Thyroid gland (tissue), 4 donors: Measurements from ENCODE around the gene RTN4R.

Experiments used
- CTCF ChIP-seq, 6 experiments: fragments of 200-600 bp in 3 of 6; fragments of 450-650 bp in 3 of 6; sonication (generic) in 3 of 6; IDR thresholded peaks; one replicate each; pipeline ENCODE4 v1.5.1; 2016 to 2019; ENCODE audit warnings: antibody characterized with exemption in 6 of 6, mild to moderate bottlenecking in 2 of 6, inconsistent platforms in 1 of 6, moderate library complexity in 1 of 6
- POLR2A ChIP-seq, 2 donors: fragments of 450-650 bp; IDR thresholded peaks; one replicate each; pipeline ENCODE4 v1.6.1; 2017; ENCODE audit warnings: antibody characterized with exemption in 2 of 2, mild to moderate bottlenecking in 2 of 2, moderate library complexity in 1 of 2

- TF ChIP-seq CTCF (IDR thresholded peaks at IDR 0.05) (no peak), POLR2A (IDR thresholded peaks at IDR 0.05) (no peak)
Measured at GRCh38 chr22:20302438-20303228, 34.5 kb upstream of the RTN4R start.
